Stimulated activated CD4-positive, alpha-beta T cell treated with anti-CD3 and anti-CD28 coated beads, Interleukin-4, amount 100 ng/mL, for 1 hour (primary cell): Measurements from ENCODE around the gene MT2A.
"Not testable (repeated sequence)": the region's sequence is repeated elsewhere in the genome, so short reads cannot be mapped to it uniquely, and the experiment has no call there.

Experiments
- DNase-seq: peaks from one replicate; pipeline ENCODE4 v3.0.0-alpha.2; 2020

Gene MT2A

GRCh38 chr16:56601325-56601724 lies 7.1 kb upstream of the MT2A start:
- no peak for DNase-seq

GRCh38 chr16:56603589-56603988 lies 4.8 kb upstream of the MT2A start:
- DNase-seq, result no peak

GRCh38 chr16:56604966-56605365 lies 3.4 kb upstream of the MT2A start:
- no peak for DNase-seq

- DNase-seq, result no peak
These were observed 2.9 kb upstream of the MT2A start for GRCh38 chr16:56605475-56605874.

- DNase-seq, result no peak
These were observed 2.3 kb upstream of the MT2A start for GRCh38 chr16:56606071-56606475.

- no peak for DNase-seq
These were observed 1.8 kb upstream of the MT2A start for GRCh38 chr16:56606476-56607108.

GRCh38 chr16:56607109-56607618 lies 1.2 kb upstream of the MT2A start:
- no peak for DNase-seq

GRCh38 chr16:56607675-56608042 lies 725 bp upstream of the MT2A start:
- DNase-seq, result no peak

GRCh38 chr16:56608876-56609462 lies 585 bp downstream of the MT2A start:
- no peak for DNase-seq

GRCh38 chr16:56609463-56609921 lies 1.1 kb downstream of the MT2A start:
- peak; percentile 70 for DNase-seq

GRCh38 chr16:56610017-56610608 lies 1.7 kb downstream of the MT2A start:
- peak; percentile 76 for DNase-seq

- DNase-seq, result no peak
These were observed 2.3 kb downstream of the MT2A start for GRCh38 chr16:56610609-56611111.

GRCh38 chr16:56611281-56611833 lies 3.0 kb downstream of the MT2A start:
- DNase-seq, result no peak

GRCh38 chr16:56613706-56614105 lies 5.3 kb downstream of the MT2A start:
- no peak for DNase-seq

- DNase-seq, result no peak
These were observed 6.2 kb downstream of the MT2A start for GRCh38 chr16:56614549-56614991.

- no peak for DNase-seq
These were observed 7.0 kb downstream of the MT2A start for GRCh38 chr16:56615353-56615752.

GRCh38 chr16:56616608-56617211 lies 8.3 kb downstream of the MT2A start:
- no peak for DNase-seq

- DNase-seq, result peak; percentile 67
These were observed 9.1 kb downstream of the MT2A start for GRCh38 chr16:56617212-56618085.

GRCh38 chr16:56618138-56618537 lies 9.8 kb downstream of the MT2A start:
- no peak for DNase-seq

- DNase-seq, result no peak
These were observed 12.0 kb downstream of the MT2A start for GRCh38 chr16:56620339-56620897.

- DNase-seq, result not testable (repeated sequence)
These were observed 13.5 kb downstream of the MT2A start for GRCh38 chr16:56621665-56622445.
